ENCODE results near the gene CDKAL1. TPM values are rescaled to one million over a fixed set of nuclear protein-coding genes. Genes with fewer than 3 reads are reported as not detected.
"Not testable (repeated sequence)": the region's sequence is repeated elsewhere in the genome, so short reads cannot be mapped to it uniquely, and the experiment has no call there.

Gene CDKAL1
- total and polyA plus RNA-seq, 4 donors = 3.0 to 21.7 (median 9.4) TPM

DNA sequence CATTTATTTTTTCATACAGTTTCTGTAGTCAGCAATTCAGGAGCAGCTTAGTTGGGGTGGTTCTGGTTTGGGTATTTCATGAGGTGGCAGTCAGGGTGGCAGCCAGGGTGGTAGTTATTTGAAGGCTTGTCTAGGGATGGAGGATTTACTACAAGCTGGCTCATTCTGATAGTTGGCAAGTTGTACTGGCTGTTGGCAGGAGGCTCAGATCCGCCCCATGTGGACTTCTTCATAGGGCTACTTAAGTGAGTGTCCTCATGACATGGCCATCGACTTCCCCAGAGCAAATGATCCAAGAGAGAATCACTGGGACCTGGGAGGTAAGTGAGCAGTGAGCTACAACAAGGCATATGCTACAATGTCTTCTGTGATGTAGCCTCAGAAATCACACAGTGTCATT is 22.4 kb upstream of the CDKAL1 start:
- no peaks in the 10 kb centered on the region for H3K36me3 ChIP-seq (ENCODE audit: control insufficient read depth in 1 of 2, insufficient read depth in 2 of 2, low read length in 1 of 2)
- 86 to 87% methylated on average over 2 of the region's 2 CpGs for WGBS, 2 donors
- H3K9me3 ChIP-seq (ENCODE audit: control insufficient read depth, low read length) = no peaks in the 10 kb centered on the region
- no peaks in the 10 kb centered on the region for H3K27me3 ChIP-seq (ENCODE audit: control insufficient read depth in 1 of 2, insufficient read depth in 2 of 2, low read length in 1 of 2)
- H3K27ac ChIP-seq (ENCODE audit: low read depth in 1 of 2, low read length in 2 of 2) = no peak overlapping the region
- no peak overlapping the region for H3K4me3 ChIP-seq (ENCODE audit: low read length in 2 of 2)
- intact Hi-C loops (cut with DNase I) = no loop called here
- ATAC-seq (ENCODE audit: low FRiP score) = no peak
- no peaks in the 10 kb centered on the region for H3K4me1 ChIP-seq (ENCODE audit: control insufficient read depth in 1 of 2, insufficient read depth in 2 of 2, low read length in 2 of 2)
- DNase-seq = no peak

DNA sequence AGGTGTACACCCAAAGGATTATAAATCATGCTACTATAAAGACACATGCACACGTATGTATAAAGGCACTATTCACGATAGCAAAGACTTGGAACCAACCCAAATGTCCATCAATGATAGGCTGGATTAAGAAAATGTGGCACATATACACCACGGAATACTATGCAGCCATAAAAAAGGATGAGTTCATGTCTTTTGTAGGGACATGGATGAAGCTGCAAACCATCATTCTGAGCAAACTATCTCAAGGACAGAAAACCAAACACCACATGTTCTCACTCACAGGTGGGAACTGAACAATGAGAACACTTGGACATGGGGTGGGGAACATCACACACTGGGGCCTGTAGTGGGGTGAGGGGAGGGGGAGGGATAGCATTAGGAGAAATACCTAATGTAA is 9.0 kb upstream of the CDKAL1 start:
- H3K9me3 ChIP-seq (ENCODE audit: control insufficient read depth, low read length); H3K27ac ChIP-seq (ENCODE audit: low read depth in 1 of 2, low read length in 2 of 2); H3K36me3 ChIP-seq (ENCODE audit: control insufficient read depth in 1 of 2, insufficient read depth in 2 of 2, low read length in 1 of 2); intact Hi-C loops (cut with DNase I); H3K27me3 ChIP-seq (ENCODE audit: control insufficient read depth in 1 of 2, insufficient read depth in 2 of 2, low read length in 1 of 2); H3K4me3 ChIP-seq (ENCODE audit: low read length in 2 of 2); DNase-seq; H3K4me1 ChIP-seq (ENCODE audit: control insufficient read depth in 1 of 2, insufficient read depth in 2 of 2, low read length in 2 of 2); ATAC-seq (ENCODE audit: low FRiP score): not testable (repeated sequence)
- 78 to 79% methylated on average over 3 of the region's 3 CpGs for WGBS, 2 donors

DNA sequence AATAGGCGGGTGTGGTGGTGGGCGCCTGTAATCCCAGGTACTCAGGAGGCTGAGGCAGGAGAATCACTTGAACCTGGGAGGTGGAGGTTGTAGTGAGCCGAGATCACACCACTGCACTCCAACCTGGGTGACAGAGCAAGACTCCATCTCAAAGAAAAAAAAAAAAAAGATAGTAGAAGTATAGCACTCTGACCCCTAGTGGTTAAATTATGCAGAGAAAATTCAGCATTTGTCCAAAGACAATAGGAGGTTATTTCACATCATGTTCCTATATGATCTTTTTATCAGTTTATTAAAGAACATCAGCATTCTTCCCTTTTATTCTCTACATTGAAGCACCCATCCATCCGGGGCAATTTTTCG is 5.2 kb upstream of the CDKAL1 start:
- intact Hi-C loops (cut with DNase I) = loop anchor here (1.0 to 2.0 kb wide), 2 partner anchors 128 to 238 kb away; partner anchors contain the start of gene E2F3 (in 1 of the 2)
- H3K4me1 ChIP-seq (ENCODE audit: control insufficient read depth in 1 of 2, insufficient read depth in 2 of 2, low read length in 2 of 2); H3K36me3 ChIP-seq (ENCODE audit: control insufficient read depth in 1 of 2, insufficient read depth in 2 of 2, low read length in 1 of 2); H3K27me3 ChIP-seq (ENCODE audit: control insufficient read depth in 1 of 2, insufficient read depth in 2 of 2, low read length in 1 of 2); H3K9me3 ChIP-seq (ENCODE audit: control insufficient read depth, low read length); H3K27ac ChIP-seq (ENCODE audit: low read depth in 1 of 2, low read length in 2 of 2); DNase-seq; H3K4me3 ChIP-seq (ENCODE audit: low read length in 2 of 2): not testable (repeated sequence)
- ATAC-seq (ENCODE audit: low FRiP score) = peak; percentile 80
- WGBS, 2 donors = 21 to 38% methylated on average over 4 to 5 of the region's 5 CpGs

DNA sequence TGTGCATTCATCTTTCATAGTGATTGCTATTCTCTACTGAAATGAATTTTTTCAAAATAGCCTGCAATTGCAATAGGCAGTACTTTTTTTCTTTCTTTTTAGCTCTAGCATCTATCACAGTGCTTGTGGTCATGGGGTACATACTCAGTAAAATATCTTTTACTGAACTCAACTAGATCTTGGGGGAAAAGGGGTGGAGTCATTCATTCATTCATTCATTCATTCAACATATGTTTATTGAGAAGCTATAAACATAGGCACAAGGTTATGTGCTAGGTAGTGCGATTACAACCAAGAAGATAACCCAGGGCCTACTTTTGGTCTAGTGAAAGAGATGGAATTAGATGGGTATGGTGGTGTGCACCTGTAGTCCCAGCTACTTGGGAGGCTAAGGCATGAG is 1.4 kb upstream of the CDKAL1 start:
- DNase-seq (no peak), ATAC-seq (ENCODE audit: low FRiP score) (no peak)
- H3K27ac ChIP-seq (ENCODE audit: low read depth in 1 of 2, low read length in 2 of 2) = no peak overlapping the region
- no peaks in the 10 kb centered on the region for H3K27me3 ChIP-seq (ENCODE audit: control insufficient read depth in 1 of 2, insufficient read depth in 2 of 2, low read length in 1 of 2)
- intact Hi-C loops (cut with DNase I) = no loop called here
- 100% methylated on average over 1 of the region's 1 CpG for WGBS, 2 donors
- no peaks in the 10 kb centered on the region for H3K9me3 ChIP-seq (ENCODE audit: control insufficient read depth, low read length)
- H3K36me3 ChIP-seq (ENCODE audit: control insufficient read depth in 1 of 2, insufficient read depth in 2 of 2, low read length in 1 of 2) = no peaks in the 10 kb centered on the region
- H3K4me3 ChIP-seq (ENCODE audit: low read length in 2 of 2) = no peak overlapping the region
- peaks cover 0 to 2% of the 10 kb centered on the region in 2 donors for H3K4me1 ChIP-seq (ENCODE audit: control insufficient read depth in 1 of 2, insufficient read depth in 2 of 2, low read length in 2 of 2)

DNA sequence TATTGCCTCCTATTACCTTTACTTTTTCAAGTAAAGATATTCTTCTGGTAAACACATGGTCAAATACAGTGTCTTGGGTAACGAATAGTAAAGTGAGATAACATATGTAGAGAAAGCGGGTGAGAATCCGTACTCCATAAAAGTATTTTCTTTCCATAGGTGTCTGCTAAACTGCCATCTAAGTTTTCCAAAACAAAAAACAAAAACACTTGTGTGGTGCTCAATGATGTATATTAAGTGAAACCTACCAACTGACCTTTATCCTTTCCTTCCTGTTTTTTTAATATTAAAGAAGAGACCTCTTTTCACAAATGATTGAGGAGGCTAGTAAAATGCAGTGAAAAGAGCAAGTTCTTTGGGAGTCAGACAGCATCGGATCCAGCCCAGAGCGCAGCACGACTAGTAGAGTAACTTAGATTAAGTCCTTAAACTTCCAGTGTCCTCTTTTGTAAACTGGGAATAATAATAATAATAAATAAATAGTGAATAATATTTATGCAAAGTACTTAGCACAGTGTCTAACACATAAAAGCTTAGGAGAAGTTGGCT is 437 bp upstream of the CDKAL1 start:
- no peaks in the 10 kb centered on the region for H3K9me3 ChIP-seq (ENCODE audit: control insufficient read depth, low read length)

DNA sequence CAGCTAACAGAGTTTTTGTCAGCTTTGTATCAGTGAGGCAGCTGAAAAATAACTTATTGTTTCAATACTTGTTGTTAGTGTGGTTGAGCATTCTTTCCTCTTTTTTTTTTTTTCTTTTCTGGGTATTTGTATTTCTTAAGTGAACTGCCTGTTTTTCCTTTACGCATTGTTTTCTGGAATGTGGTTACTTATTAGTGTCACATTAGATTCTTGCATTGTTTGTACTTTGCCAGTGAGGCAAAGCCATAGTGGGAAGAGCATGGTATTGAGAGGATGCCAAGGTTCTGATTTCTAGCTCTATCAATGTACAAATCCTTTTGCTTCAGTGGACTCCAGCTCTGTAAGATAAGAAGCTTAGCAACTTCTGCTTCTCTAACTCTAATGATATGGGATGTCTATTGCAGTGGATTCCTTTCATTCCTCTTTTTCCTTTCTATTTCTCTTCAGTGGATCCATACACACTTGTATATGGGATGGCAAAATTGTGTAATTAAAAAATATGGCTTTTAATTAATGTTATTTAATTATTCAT is 3.9 kb downstream of the CDKAL1 start:
- no peaks in the 10 kb centered on the region for H3K36me3 ChIP-seq (ENCODE audit: control insufficient read depth in 1 of 2, insufficient read depth in 2 of 2, low read length in 1 of 2)
- H3K4me3 ChIP-seq (ENCODE audit: low read length in 2 of 2) = no peak overlapping the region
- H3K27ac ChIP-seq (ENCODE audit: low read depth in 1 of 2, low read length in 2 of 2) = no peak overlapping the region
- 59 to 100% methylated on average over 1 of the region's 1 CpG for WGBS, 2 donors
- no peaks in the 10 kb centered on the region for H3K9me3 ChIP-seq (ENCODE audit: control insufficient read depth, low read length)
- DNase-seq (no peak), ATAC-seq (ENCODE audit: low FRiP score) (no peak)
- no peaks in the 10 kb centered on the region for H3K27me3 ChIP-seq (ENCODE audit: control insufficient read depth in 1 of 2, insufficient read depth in 2 of 2, low read length in 1 of 2)
- intact Hi-C loops (cut with DNase I) = no loop called here
- H3K4me1 ChIP-seq (ENCODE audit: control insufficient read depth in 1 of 2, insufficient read depth in 2 of 2, low read length in 2 of 2) = peaks cover 0 to 2% of the 10 kb centered on the region in 2 donors

More for the DNA sequence above, 437 bp upstream of the CDKAL1 start:
- intact Hi-C loops (cut with DNase I) = no loop called here
- WGBS, 2 donors = 44 to 47% methylated on average over 6 of the region's 6 CpGs
- Histone ChIP-seq H3K4me1 (ENCODE audit: control insufficient read depth in 1 of 2, insufficient read depth in 2 of 2, low read length in 2 of 2) (peaks cover 0 to 2% of the 10 kb centered on the region in 2 donors), H3K27me3 (ENCODE audit: control insufficient read depth in 1 of 2, insufficient read depth in 2 of 2, low read length in 1 of 2) (no peaks in the 10 kb centered on the region), H3K27ac (ENCODE audit: low read depth in 1 of 2, low read length in 2 of 2) (no peak overlapping the region), H3K4me3 (ENCODE audit: low read length in 2 of 2) (peak overlapping the region; percentile 9 to 64), H3K36me3 (ENCODE audit: control insufficient read depth in 1 of 2, insufficient read depth in 2 of 2, low read length in 1 of 2) (no peaks in the 10 kb centered on the region)
- ATAC-seq (ENCODE audit: low FRiP score) (no peak), DNase-seq (no peak)

DNA sequence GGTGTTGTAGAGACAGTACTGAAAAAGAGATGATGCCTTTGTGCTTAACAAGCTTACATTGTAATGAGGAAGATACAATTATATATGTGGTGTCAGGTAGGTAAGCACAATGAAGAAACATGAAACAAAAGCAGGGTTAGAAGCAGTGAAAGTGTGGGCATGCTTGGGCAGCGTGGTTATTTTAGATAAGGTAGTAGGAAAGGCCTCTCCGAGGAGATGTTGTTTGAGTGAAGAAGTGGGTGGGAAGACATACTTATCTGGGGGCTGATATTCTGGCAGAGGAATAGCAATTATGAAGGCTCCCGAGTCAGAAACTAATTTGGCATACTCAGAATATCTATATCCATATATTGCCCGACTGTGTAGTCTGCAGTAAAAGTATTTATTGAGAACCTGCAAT is 4.7 kb downstream of the CDKAL1 start:
- ATAC-seq (ENCODE audit: low FRiP score) = no peak
- WGBS, 2 donors = 84 to 88% methylated on average over 4 of the region's 4 CpGs
- no peaks in the 10 kb centered on the region for H3K9me3 ChIP-seq (ENCODE audit: control insufficient read depth, low read length)
- H3K4me3 ChIP-seq (ENCODE audit: low read length in 2 of 2) = no peak overlapping the region
- no peaks in the 10 kb centered on the region for H3K27me3 ChIP-seq (ENCODE audit: control insufficient read depth in 1 of 2, insufficient read depth in 2 of 2, low read length in 1 of 2)
- intact Hi-C loops (cut with DNase I) = no loop called here
- no peak for DNase-seq
- peaks cover 0 to 2% of the 10 kb centered on the region in 2 donors for H3K4me1 ChIP-seq (ENCODE audit: control insufficient read depth in 1 of 2, insufficient read depth in 2 of 2, low read length in 2 of 2)
- H3K36me3 ChIP-seq (ENCODE audit: control insufficient read depth in 1 of 2, insufficient read depth in 2 of 2, low read length in 1 of 2) = no peaks in the 10 kb centered on the region
- no peak overlapping the region for H3K27ac ChIP-seq (ENCODE audit: low read depth in 1 of 2, low read length in 2 of 2)

DNA sequence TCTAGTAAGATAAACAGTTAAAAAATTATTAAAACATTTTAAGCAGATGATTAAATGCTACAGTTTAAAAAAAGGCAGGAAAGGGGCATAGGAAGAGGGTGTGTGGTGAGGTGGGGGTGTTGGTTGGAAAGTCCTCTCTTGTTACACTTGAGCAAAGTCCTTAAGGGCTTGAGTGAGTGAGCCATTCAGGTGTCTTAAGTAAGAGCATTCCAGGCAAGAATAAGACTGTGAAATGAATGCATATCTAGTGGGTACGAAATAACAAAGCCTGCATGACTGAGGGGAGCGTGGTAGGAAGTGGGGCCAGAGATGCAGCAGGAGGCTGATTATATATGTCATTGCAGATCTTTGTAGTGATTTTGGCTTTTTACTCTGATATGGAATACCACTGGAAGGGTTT is 5.1 kb downstream of the CDKAL1 start:
- Histone ChIP-seq H3K4me1 (ENCODE audit: control insufficient read depth in 1 of 2, insufficient read depth in 2 of 2, low read length in 2 of 2) (peaks cover 0 to 2% of the 10 kb centered on the region in 2 donors), H3K36me3 (ENCODE audit: control insufficient read depth in 1 of 2, insufficient read depth in 2 of 2, low read length in 1 of 2) (no peaks in the 10 kb centered on the region), H3K27me3 (ENCODE audit: control insufficient read depth in 1 of 2, insufficient read depth in 2 of 2, low read length in 1 of 2) (no peaks in the 10 kb centered on the region), H3K9me3 (ENCODE audit: control insufficient read depth, low read length) (no peaks in the 10 kb centered on the region), H3K27ac (ENCODE audit: low read depth in 1 of 2, low read length in 2 of 2) (no peak overlapping the region), H3K4me3 (ENCODE audit: low read length in 2 of 2) (no peak overlapping the region)
- WGBS, 2 donors = 97 to 98% methylated on average over 2 of the region's 2 CpGs
- DNase-seq (no peak), ATAC-seq (ENCODE audit: low FRiP score) (no peak)
- intact Hi-C loops (cut with DNase I) = no loop called here

DNA sequence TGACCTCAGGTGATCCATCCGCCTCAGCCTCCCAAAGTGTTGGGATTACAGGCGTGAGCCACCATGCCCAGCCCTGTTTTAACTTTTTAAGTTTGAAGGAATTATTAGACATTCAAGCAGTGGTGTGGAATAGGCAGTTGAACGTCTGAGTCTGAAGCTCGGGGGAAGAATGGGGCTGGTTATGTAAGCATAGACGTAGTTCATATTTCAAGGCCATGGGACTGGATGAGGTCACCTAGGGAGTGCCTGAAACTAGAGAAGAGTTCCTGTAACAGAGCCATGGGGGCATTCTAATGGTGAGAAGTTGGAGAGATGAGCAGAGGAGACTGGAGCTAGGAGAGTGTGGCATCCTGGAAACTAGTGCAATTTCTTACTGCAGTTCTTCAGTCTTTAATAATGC is 6.4 kb downstream of the CDKAL1 start:
- H3K4me1 ChIP-seq (ENCODE audit: control insufficient read depth in 1 of 2, insufficient read depth in 2 of 2, low read length in 2 of 2) = no peaks in the 10 kb centered on the region
- no peak overlapping the region for H3K27ac ChIP-seq (ENCODE audit: low read depth in 1 of 2, low read length in 2 of 2)
- H3K36me3 ChIP-seq (ENCODE audit: control insufficient read depth in 1 of 2, insufficient read depth in 2 of 2, low read length in 1 of 2) = no peaks in the 10 kb centered on the region
- no peaks in the 10 kb centered on the region for H3K9me3 ChIP-seq (ENCODE audit: control insufficient read depth, low read length)
- DNase-seq (no peak), ATAC-seq (ENCODE audit: low FRiP score) (no peak)
- intact Hi-C loops (cut with DNase I) = no loop called here
- H3K27me3 ChIP-seq (ENCODE audit: control insufficient read depth in 1 of 2, insufficient read depth in 2 of 2, low read length in 1 of 2) = no peaks in the 10 kb centered on the region
- no peak overlapping the region for H3K4me3 ChIP-seq (ENCODE audit: low read length in 2 of 2)
- WGBS, 2 donors = 61 to 77% methylated on average over 5 of the region's 5 CpGs
